HG03565 (cell line): Measurements from ENCODE around the gene ZIM2.

Experiments used
- ATAC-seq: cut with Tn5 transposase; IDR thresholded peaks from one replicate; pipeline ENCODE4 v1.9.1; 2021; ENCODE audit warnings: mild to moderate bottlenecking, moderate library complexity; ENCODE audit not compliant: unreplicated experiment

The ZIM2 gene

DNA sequence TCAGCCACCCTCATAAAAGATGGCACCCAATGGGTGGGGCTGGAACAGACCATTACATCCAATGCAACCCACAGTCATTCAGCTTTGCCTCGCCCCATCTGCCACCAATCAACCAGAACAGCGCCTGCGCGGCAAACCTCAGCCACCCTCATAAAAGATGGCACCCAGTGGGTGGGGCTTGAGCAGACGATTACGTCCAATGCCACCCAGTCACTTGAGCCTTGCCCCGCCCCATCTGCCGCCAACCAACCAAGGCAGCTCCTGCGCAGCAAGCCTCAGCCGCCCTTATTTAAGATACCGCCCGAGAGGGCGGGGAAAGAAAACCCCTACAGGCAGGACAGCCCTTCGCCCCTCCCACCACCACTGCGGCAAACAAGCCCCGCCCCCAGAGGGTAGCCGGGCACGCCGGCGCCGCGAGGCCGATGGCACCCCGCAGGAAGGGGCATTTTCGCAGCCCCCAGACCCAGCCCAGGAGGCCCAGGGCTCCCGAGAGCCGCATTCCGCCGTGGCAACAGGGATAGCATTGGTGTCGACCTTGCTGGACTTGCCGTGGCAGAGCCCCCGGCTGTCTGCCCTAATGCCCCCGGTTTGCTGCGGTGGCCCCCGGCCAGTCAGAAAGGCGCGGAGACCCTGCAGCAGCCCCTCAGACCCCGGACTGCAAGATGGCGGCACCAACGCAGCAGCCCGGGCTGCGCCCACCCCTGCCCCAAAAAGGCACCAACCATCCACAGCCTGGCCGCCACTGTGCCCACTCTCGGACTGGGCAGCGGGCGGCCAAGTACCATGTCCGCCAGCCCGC is 675 bp downstream of the ZIM2 start:
- no peak for ATAC-seq

DNA sequence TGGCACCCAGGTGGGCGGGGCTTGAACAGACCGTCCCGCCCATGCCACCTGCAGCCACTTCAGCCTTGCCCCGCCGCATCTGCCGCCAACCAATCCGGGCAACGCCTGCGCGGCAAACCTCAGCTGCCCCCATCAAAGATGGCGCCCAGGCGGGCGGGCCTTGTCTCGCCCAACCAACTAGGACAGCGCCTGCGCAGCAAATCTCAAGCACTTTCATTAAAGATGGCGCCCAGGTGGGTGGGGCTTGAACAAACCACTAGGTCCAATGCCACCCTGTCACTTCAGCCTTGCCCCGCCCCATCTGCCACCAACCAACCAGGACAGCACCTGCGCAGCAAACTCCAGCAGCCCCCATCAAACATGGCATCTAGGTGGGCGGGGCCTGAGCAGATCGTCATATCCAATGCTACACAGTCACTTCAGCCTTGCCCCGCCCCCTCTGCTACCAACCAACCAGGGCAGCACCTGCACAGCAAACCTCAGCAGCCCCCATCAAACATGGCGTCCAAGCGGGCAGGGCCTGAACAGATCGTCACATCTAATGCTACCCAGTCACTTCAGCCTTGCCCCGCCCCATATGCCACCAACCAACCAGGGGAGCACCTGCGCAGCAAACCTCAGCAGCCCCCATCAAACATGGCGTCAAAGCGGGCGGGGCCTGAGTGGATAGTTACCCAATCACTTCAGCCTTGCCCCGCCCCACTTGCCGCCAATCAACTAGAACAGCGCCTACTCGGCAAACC is 1.4 kb downstream of the ZIM2 start:
- no peak for ATAC-seq

DNA sequence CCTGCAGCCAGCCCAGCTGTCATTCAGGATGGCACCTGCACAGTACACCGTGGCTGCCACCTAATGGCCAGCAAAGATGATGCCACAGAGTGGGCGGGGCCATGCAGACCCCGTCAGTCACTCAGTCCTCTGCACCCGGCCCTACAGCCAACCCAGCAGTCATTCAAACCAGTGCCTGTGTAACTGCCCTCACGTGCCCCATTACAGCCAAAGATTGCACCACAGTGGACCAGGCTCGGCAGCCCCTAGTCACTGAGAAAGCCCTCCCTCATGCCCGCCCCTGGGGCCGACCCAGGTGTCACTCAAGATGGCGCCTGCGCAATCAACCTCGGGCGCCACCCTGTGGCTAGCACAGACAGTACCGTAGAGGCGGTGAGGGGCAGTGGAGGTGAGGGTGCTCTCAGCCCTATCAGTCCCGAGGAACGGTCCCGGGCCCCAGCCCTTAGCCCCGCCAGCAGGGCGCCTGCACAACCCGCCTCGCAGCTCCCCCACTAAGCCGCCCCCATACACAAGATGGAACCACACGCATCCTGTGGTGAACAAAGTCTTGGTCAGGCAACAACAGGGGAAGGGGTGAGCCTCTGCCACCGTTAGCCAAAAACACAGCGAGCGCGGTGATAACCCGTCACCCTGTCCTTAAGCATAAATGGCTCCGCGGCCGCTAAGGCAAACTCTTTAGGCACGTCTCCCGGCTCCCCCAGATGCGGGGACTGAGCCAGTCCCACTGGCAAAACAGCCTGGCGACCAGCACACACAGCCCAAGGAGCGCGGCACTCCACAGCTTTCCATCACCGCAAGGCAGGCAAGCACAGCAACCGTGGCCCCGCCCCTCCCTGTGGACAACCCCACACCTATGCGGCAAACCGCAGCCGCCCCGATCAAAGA is 2.3 kb downstream of the ZIM2 start:
- ATAC-seq, result no peak

DNA sequence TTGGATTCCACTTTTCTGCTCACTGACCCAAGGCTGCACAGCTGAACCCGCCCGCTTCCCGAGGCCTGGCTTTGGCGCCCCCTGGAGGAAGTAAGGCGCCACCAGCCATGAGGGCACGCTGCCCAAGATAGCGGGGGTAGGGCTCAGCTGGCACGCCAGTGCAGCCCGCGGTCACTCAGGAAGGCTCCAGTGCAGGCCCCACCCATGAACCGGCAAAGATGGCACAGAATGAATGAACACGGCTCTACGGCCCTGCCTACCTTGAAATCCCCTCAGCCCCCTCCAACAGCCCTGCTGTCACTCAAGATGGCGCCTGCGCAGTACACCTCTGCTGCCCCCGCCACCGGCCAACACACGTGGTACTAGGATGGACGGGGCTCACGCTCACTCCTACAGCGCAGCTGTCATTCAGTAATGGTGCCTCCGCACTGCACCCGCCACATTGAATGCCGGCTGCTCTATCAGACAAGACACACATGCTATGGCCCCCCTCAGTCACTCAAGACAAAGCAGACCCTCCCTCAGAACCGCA is 3.0 kb downstream of the ZIM2 start:
- no peak for ATAC-seq

DNA sequence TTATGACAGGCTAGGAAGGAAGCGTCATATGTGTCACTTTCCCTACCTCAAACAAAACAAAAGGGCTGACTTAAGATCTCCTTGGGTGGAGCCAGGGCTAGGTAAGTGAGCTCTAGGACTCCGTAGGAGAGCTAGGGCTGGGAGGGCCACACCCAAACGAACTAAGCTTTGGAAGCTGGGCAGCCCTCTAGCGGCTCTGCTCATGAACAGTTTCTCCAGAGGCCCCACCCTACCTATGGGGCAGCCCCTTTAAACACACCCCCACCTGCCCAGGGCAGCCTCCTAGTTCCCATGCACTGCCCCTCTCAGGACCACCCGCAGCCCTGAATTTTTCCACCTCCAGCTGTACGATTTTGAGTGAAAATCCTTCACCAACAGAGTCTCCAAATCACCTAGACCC is 3.5 kb downstream of the ZIM2 start:
- no peak for ATAC-seq

DNA sequence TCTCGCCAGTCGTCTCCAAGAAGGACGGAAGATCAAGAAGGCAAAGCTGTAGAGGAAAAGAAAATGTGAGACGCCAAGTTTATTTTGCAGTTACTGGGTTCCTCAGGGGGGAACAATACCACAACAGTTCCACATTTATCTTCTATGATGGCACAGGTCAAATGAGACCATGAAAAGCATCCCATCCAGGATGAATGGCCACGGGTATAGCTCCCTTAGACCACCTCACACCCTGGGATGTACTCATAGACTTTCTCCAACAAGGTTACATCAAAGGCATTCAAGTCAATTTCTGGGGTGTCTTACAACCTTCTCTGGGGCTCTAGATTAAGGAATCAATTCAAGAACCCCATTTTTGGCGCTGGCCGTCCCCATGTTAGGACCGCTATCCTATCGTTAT is 4.5 kb downstream of the ZIM2 start:
- ATAC-seq, result no peak

DNA sequence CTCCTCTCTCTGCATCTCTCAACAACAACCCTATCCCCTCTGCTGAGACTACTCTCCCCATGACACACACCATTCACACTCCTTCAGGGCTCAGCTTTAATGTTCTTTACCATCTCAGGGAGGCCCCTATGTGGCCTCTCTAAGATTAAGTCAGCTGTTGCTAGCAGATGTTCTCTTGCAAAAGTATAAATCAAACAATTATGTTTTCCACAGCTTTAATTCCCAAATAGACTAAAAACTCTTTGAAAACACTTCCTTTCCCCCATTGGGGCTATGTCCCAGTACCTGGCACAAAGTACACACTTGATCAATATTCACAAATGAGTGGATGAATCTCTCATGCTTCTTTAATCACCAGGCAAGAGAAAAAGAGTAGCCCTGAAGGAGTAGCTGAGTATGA is 5.1 kb downstream of the ZIM2 start:
- no peak for ATAC-seq

DNA sequence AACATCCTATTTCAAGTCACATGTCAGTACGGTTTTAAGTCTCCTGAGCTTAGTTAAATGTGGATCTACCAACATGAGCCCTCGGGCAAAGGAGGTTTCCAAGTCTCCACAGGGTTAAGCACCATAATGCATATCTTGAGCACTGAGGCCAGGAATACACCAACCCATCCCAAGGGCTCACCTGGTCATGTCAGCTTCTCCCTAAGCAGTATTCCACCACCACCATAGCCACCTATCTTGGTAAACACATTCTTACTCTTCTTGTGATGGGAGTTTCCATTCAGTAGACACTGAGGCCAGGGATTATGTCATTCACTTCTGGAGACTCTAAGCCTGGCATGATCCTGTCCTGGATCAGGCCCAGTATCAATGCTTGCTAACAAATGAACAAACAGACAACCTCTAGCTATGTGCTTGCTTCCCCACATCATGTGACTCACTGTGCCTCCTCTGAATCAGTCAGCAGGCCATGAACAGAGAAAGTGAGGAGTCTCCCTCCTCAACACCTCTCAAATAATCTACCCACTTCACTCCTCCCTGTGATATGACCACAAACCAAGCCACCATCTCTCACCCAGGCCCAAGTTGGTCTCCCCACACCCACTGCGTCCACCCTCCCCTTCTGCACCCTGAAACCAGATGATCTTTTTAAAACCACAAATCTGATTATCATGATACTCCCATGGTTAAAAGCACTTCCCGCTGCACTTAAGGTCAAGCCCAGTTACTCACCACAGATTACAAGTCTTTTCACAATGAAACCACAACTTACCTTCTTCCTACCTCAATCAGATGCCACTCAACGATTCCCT is 5.8 kb downstream of the ZIM2 start:
- ATAC-seq, result no peak

DNA sequence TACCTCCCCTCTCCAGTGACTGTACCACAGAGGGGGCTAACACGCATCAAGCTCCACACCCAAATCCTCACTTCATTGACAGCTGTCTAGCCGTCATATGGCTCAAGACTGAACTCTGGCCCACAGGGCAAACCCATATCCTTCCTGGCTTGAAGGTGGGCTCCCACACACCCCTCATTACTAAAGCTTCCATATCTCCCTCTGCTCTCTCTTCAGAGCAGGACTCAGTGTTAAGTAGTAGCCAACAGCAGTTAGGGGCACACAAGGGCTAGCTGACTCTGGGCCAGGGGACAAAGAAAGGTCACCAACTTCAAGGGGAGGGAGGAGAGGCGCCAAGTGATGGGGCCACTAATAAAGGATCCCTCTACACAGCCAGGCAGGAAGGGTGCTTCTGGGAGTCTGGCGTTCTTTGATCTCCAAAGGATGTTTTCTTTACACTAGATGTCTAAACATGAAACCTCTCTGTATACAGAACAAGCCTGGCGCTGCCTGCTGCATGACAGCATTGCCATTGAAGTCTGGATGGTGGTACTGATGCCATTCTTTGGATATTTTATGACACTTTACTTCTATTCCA is 8.1 kb downstream of the ZIM2 start:
- ATAC-seq, result no peak

DNA sequence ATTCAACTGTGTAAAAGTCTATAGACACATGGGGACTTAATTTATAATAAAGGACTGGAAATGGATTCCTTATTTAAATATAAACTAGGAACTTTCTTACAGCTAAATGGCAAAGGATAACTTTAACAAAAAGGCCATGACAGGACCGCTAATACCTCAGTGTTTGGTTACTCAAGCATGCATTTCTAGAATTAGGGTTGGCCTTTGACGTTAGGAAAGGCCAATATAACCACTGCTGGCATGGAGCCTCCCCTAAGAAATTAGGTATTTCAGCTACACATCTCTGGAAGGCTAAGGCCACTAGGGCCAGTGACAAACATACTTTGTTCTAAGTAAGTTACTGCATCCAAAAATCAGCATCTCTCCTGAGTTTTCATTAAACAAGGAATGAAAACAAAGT is 9.3 kb downstream of the ZIM2 start:
- ATAC-seq, result no peak

DNA sequence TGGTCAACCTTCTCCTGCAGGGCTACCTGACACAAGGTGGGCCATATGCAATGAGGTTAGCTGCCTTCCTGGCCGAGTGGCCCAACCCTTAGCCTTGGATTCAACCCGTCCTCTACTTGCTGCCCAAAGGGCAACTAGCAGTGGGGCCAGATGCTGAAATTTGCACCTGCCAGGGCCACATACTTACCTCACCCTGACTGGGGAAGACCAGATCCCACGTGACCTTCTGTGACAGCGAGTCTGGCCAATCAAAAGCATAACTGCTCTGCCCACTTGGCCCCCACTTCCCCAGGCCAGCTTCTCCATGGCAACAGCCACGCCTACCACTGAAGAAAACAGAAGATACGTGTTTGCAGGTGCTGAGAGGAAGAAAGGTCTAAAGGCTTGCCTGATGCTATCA is 10.9 kb downstream of the ZIM2 start:
- no peak for ATAC-seq

DNA sequence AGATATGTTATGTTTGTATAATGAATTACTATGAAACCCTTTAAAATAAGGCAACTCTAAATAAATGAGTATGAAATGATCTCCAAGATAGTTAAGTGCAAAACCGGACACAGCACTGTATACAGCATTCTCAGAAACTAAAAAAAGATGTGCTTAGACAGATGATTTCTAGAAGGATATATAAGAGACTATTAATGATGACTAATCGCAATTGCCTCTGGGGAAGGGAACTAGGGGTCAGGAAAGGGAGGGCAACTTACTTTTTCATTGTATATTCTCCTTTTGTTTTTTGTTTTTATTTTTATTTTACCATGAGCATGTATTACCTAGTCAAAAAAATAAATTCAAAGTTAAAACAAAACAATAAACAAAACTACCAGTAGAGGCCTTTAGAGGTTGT is 12.8 kb downstream of the ZIM2 start:
- no peak for ATAC-seq

DNA sequence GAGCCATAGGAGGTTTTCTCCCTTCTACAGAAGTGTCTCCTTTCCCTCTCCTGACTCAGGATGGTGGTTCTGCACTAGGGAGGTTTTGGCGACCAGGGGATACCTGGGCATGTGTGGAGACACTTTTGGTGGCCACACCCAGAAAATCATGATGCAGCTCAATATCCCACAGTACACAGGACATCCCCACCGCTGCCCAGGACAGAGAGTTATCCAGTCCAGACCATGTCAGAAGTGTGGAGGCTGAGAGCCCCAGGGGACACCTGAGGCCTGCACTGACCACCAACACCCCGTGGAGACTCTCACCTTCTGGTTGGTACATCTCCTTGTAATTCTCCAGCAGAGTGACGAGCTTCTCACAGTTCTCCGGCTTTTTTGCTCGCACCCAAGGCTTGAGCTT is 16.6 kb downstream of the ZIM2 start:
- ATAC-seq, result no peak

DNA sequence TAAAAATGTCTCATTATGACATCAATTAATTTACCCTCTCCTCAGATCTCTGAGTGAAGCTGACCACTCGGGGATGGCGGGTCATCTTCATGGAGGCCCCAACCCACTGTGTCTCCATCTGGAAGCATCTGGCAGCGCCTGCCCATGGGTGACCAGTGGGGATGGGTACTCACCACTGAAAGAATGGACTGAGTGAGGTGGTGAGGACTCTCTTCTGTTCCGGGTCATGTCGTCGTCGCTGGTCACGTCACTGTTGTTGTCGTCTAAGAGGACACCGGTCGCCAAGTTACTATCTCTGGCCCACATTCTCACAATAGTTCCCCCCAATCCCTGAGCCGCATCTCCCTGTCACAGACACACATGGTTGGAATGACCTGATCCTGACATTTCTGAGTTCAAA is 17.1 kb downstream of the ZIM2 start:
- ATAC-seq, result no peak

DNA sequence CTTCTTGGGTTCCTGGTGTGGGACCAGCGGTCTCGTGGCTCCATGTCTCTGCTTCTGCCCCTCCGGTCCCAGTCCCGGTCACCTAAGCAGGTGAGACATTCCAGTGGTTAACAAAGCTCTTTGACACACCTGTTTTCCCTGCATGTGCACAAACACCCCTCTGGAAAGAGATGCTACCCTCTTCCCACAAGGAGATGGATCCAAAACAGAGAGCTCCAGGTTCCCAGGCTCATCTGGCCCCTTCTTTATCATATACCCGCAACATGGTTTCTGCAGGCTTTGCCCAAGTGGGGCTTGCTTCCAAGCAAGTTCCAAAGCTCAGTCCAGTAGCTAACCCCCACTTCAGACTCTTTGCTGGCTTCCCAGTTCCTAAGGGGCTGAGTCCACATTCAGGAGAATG is 17.8 kb downstream of the ZIM2 start:
- no peak for ATAC-seq

DNA sequence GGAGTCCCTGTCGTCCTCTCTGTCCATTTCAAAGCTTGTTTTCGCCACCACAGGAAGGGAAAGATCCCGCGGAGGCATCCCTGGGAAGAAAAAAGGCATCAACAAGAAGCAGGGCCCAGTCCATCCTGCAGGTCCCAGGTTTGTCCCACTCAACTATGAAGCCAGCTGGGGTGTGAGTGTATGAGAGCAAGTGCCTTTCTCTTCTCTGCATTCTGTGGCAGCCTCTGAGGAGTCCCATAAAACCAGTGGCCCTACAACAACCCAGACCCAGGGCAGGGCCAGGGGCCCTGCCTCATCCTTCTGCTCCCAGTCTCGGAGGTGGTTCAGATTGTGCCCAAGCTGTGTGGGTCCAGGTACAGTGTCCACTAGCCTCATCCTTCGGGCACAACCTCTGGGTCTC is 18.9 kb downstream of the ZIM2 start:
- ATAC-seq, result no peak

DNA sequence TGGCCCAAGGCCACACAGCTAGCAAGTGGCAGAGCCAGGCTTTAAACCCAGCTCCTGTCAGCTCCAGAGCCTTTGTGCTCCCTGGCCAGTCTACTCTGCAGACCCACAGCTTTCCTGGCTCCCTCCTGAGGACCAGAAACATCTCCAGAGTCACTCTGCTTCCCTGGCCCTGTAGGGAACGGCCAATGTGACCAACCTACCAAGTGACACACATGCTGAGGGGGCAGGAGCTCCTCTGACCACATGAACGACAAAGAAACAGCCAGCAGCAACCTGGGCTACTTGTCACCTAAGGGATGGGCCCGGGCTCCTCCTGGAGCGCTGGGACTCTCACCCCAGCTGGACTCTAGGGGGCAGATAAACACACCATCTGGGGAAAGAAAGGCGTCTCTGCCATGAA is 19.3 kb downstream of the ZIM2 start:
- no peak for ATAC-seq

DNA sequence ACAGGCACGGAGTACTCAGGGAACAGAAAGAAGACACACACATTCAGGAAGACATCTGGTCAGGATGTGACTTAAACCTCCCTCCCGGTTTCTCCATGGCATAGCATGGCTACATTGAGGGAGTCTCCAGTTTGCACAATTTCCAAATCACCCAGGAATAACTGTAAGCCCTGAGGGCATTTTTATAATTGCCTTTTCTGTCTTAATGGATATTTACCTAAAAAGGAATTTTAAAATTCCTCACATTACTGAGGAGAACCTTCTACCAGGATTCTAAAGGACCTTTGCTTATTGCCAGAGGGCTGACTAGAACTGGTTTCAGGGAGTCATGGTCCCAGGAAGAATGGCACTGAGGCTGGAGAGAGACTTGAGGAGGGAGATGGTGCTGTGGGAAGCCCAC is 21.4 kb downstream of the ZIM2 start:
- no peak for ATAC-seq

DNA sequence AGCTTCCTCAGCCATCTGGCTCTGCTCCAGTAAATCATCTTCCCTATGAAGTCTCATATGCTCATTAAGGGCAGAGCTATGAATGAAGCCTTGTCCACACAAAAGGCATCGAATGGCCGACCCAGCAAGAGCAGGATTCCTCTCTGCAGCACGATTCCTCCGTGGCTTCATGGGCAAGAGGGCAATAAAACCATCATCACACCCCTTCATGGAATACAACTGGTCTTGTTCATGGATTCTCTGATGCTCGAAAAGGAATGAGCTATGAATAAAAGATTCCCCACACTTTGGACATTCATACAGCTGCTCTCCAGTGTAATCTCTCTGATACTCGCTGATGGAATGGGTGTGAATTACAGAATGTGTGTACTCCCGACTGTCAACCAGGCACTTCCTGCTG is 25.9 kb downstream of the ZIM2 start:
- no peak for ATAC-seq

DNA sequence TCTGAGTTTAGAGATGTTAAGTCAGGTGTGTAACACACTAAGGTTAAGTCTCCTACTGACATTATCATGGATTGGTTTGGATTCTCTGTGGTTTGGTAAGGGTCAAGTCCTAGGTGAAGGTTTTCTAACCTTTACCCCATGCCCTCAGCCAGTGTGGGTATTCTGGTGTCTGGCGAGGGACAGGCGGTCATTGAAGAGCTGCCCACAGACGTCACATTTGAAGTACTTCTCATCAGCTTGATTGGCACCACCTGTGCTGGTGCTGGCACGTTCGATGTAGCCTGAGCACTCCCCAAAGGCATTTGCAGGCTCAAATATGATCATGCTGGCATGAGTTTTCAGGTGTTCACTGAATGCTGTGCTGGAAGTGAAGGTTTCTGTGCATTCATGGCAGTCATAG is 27.0 kb downstream of the ZIM2 start:
- no peak for ATAC-seq
